Esophagus muscularis mucosa (tissue), 3 donors: ENCODE results near the gene AKAP6.

ENCODE experiments used
- POLR2A ChIP-seq: fragments of 450-650 bp; IDR thresholded peaks from one replicate; pipeline ENCODE4 v1.6.1; 2017; ENCODE audit warnings: antibody characterized with exemption, moderate library complexity, mild to moderate bottlenecking, low read depth
- TF ChIP-seq, protein P1 (sequence below), 3 experiments: fragments of 200-600 bp in 2 of 3; fragments of 450-650 bp in 1 of 3; sonication (generic) in 2 of 3; IDR thresholded peaks; one replicate each; pipeline ENCODE4 v1.5.1; 2017 to 2019; ENCODE audit warnings: antibody characterized with exemption in 3 of 3, mild to moderate bottlenecking in 2 of 3, moderate library complexity in 1 of 3

DNA sequence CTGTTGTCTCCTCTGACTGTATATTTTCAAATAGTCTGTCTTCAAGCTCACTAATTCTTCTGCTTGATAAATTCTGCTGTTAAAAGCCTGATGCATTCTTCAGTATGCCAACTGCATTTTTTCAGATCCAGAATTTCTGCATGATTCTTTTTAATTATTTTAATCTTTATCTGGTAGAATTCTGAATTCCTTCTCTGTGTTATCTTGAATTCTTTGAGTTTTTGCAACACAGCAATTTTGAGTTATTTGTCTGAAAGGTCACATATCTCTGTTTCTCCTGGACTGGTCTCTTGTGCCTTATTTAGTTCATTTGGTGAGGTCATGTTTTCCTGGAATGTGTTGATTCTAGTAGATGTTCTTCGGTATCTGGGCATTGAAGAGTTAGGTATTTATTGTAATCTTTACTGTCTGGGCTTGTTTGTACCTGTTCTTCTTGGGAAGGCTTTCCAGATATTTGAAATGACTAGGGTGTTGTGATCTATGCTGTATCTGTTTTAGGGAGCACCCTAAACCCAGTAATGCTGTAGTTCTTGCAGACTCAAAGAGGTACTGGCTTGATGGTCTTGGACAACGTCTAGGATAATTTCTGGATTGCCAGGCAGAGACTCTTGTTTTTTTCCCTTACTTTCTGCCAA is 415.8 kb downstream of the AKAP6 start:
- no peak for TF ChIP-seq POLR2A
- TF ChIP-seq, protein P1, sequence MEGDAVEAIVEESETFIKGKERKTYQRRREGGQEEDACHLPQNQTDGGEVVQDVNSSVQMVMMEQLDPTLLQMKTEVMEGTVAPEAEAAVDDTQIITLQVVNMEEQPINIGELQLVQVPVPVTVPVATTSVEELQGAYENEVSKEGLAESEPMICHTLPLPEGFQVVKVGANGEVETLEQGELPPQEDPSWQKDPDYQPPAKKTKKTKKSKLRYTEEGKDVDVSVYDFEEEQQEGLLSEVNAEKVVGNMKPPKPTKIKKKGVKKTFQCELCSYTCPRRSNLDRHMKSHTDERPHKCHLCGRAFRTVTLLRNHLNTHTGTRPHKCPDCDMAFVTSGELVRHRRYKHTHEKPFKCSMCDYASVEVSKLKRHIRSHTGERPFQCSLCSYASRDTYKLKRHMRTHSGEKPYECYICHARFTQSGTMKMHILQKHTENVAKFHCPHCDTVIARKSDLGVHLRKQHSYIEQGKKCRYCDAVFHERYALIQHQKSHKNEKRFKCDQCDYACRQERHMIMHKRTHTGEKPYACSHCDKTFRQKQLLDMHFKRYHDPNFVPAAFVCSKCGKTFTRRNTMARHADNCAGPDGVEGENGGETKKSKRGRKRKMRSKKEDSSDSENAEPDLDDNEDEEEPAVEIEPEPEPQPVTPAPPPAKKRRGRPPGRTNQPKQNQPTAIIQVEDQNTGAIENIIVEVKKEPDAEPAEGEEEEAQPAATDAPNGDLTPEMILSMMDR (IDR thresholded peaks at IDR 0.05): no peak
